Esophagus (tissue), 2 donors: ENCODE results near the gene PLK5. TPM values are rescaled to one million over a fixed set of nuclear protein-coding genes. Genes with fewer than 3 reads are reported as not detected.

Experiments
- H3K27ac ChIP-seq, 2 donors: one replicate each; pipeline ENCODE4 v1.5.1; 2013; ENCODE audit warnings: low read depth in 2 of 2, mild to moderate bottlenecking in 2 of 2, inconsistent platforms in 1 of 2, low read length in 1 of 2, moderate library complexity in 1 of 2
- H3K27me3 ChIP-seq, 2 donors: one replicate each; pipeline ENCODE4 v1.6.1; 2013; ENCODE audit warnings: low read length in 2 of 2, control low read depth in 1 of 2, mild to moderate bottlenecking in 1 of 2; ENCODE audit not compliant: insufficient read depth in 2 of 2, control insufficient read depth in 1 of 2
- H3K36me3 ChIP-seq, 2 donors: one replicate each; pipeline ENCODE4 v1.6.1; 2013; ENCODE audit warnings: low read length in 1 of 2; ENCODE audit not compliant: control insufficient read depth in 2 of 2, insufficient read depth in 2 of 2
- H3K4me1 ChIP-seq, 2 donors: one replicate each; pipeline ENCODE4 v1.6.1; 2013; ENCODE audit warnings: low read length in 1 of 2; ENCODE audit not compliant: control insufficient read depth in 2 of 2, insufficient read depth in 2 of 2
- H3K4me3 ChIP-seq, 2 donors: one replicate each; pipeline ENCODE4 v1.5.1; 2013; ENCODE audit warnings: low read length in 2 of 2, mild to moderate bottlenecking in 2 of 2, low read depth in 1 of 2, moderate library complexity in 1 of 2
- H3K9me3 ChIP-seq, 2 donors: one replicate each; pipeline ENCODE4 v1.6.1; 2013; ENCODE audit warnings: mild to moderate bottlenecking in 2 of 2, low read depth in 1 of 2, low read length in 1 of 2, moderate library complexity in 1 of 2; ENCODE audit not compliant: control insufficient read depth in 2 of 2, insufficient read depth in 1 of 2
- WGBS, 2 donors: extraction: QIAGEN DNeasy Blood & Tissue Kit; methylation state at CpG; one replicate each; pipeline ENCODE4 v1.1.7; 2013; 5-methylcytosine and 5-hydroxymethylcytosine counted together
- polyA plus RNA-seq, 2 donors: library from polyadenylated mRNA; stranded (reverse); fragments of 200-250 nt; gene quantifications; one replicate each; pipeline ENCODE4 v1.2.3, GENCODE V29; 2013
- donor health status: healthy with polysubstance abuse.
- donor health status: Bipolar disorder and iron deficiency.

The PLK5 gene
- polyA plus RNA-seq, 2 donors, result 0.13 to 0.53 TPM

- 71 to 80% methylated on average over 9 of the region's 9 CpGs for WGBS, 2 donors
- Histone ChIP-seq H3K9me3 (no peaks in the 10 kb centered on the region), H3K4me3 (no peak overlapping the region), H3K27ac (no peak overlapping the region), H3K36me3 (peaks cover under 1 to 48% of the 10 kb centered on the region in 2 donors), H3K27me3 (no peaks in the 10 kb centered on the region), H3K4me1 (no peaks in the 10 kb centered on the region)
These were observed 58.3 kb downstream of the PLK5 start for GRCh38 chr19:1582201-1582600.

DNA sequence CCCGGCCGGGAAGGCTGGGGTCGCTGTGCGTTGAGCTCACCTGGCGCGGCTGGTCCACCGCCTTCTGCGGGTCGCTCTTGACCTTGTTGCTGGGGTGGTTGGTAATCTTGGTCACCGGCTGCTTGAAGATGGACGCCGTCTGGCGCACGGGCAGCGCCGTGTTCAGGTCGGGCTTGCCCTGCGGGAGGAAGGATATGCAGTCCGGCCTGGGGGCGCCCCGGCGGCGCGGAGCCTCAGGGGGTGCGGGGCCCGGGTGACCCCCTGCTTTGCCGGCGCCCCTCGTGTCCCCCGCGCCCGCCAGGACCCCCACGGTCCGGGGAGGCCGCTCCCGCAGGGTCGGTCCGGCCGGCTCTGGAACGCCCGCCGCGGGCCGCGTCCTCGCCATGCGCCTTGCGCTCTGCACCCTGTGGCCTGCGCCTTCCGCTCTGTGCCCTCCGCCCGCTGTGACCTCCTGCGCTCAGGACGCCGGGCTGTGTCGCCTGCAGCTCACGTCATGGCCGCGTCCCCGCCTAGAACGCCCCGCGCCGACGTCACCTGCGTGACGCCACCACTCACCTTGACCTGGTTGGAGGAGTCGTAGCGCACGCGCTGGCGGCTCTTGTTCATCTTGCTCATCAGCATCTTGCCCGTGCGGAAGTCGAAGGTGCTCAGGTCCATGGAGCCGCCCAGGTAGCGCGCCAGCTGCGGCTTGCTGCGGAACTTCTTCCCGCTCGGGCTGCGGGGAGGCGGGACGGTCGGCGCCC, 60.8 kb downstream of the PLK5 start:
- Histone ChIP-seq H3K9me3 (no peaks in the 10 kb centered on the region), H3K4me1 (no peaks in the 10 kb centered on the region), H3K27me3 (no peaks in the 10 kb centered on the region), H3K27ac (no peak overlapping the region), H3K4me3 (no peak overlapping the region), H3K36me3 (peaks cover 0 to 27% of the 10 kb centered on the region in 2 donors)
- 93 to 95% methylated on average over 59 to 87 of the region's 87 CpGs for WGBS, 2 donors

DNA sequence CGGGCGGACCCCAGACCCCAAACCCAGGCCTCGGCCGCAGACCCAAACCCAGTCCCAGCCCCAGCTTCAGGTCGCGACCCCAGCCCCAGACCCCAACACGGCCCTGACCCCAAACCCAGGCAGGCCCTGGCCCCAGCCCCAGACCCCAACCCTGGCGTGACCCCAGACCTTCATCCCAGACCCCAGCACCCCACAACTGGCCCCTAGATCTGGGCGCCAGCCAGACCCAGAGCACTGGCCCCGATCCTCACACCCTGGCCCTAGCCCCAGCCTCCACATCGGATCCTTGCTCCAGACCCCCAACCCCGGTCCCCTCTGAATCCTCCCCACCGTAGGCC, 61.3 kb downstream of the PLK5 start:
- Histone ChIP-seq H3K9me3 (no peaks in the 10 kb centered on the region), H3K27me3 (no peaks in the 10 kb centered on the region), H3K36me3 (peaks cover 0 to 25% of the 10 kb centered on the region in 2 donors), H3K4me3 (no peak overlapping the region), H3K27ac (no peak overlapping the region), H3K4me1 (no peaks in the 10 kb centered on the region)
- WGBS, 2 donors, result 89 to 90% methylated on average over 12 to 13 of the region's 13 CpGs

Other genes with a start within 250 kb of the PLK5 start
- gene FAM174C, start 248.5 kb upstream of the PLK5 start, polyA plus RNA-seq, result 10 to 100 TPM; 45.8 to 46.7 TPM
- gene EFNA2, start 238.2 kb upstream of the PLK5 start, polyA plus RNA-seq, result under 1 TPM; 0.18 to 0.39 TPM
- gene NDUFS7, start 140.2 kb upstream of the PLK5 start, polyA plus RNA-seq, result 100 to 1,000 TPM; 106 to 160 TPM
- 10 to 100 TPM; 10.9 to 18.4 TPM for gene GAMT, start 122.5 kb upstream of the PLK5 start, polyA plus RNA-seq
- gene DAZAP1, start 116.5 kb upstream of the PLK5 start, polyA plus RNA-seq, result 10 to 100 TPM; 64.9 to 75.3 TPM
- 1,000 to 10,000 TPM; 2,888 to 3,260 TPM for gene RPS15, start 85.7 kb upstream of the PLK5 start, polyA plus RNA-seq
- gene APC2, start 74.0 kb upstream of the PLK5 start, polyA plus RNA-seq, result under 1 TPM; 0.02 to 0.10 TPM
- 10 to 100 TPM; 17.8 to 28.1 TPM for gene C19orf25, start 44.9 kb upstream of the PLK5 start, polyA plus RNA-seq
- 1 to 10 TPM; 1.9 to 4.0 TPM for gene PCSK4, start 33.7 kb upstream of the PLK5 start, polyA plus RNA-seq
- gene REEP6, start 32.9 kb upstream of the PLK5 start, polyA plus RNA-seq, result 10 to 100 TPM; 10.1 to 14.4 TPM
- 10 to 100 TPM; 10.9 to 13.0 TPM for gene ADAMTSL5, start 11.1 kb upstream of the PLK5 start, polyA plus RNA-seq
- gene MEX3D, start 44.2 kb downstream of the PLK5 start, polyA plus RNA-seq, result 1 to 10 TPM; 2.8 to 8.4 TPM
- 10 to 100 TPM; 50.0 to 72.8 TPM for gene MBD3, start 68.8 kb downstream of the PLK5 start, polyA plus RNA-seq
- 100 to 1,000 TPM in 1 of 2 donors, 10 to 100 TPM in 1; 70.5 to 105 TPM for gene UQCR11, start 81.4 kb downstream of the PLK5 start, polyA plus RNA-seq
- gene TCF3, start 128.5 kb downstream of the PLK5 start, polyA plus RNA-seq, result 10 to 100 TPM; 23.1 to 27.1 TPM
- under 1 TPM in 1 of 2 donors, not detected in 1; under 0.01 TPM for gene ONECUT3, start 229.4 kb downstream of the PLK5 start, polyA plus RNA-seq